HG02884 (cell line): Measurements from ENCODE around the gene FARP2.
"Not testable (repeated sequence)": the region's sequence is repeated elsewhere in the genome, so short reads cannot be mapped to it uniquely, and the experiment has no call there.

ENCODE experiments used
- ATAC-seq: cut with Tn5 transposase; IDR thresholded peaks from one replicate; pipeline ENCODE4 v1.9.1; 2021; ENCODE audit warnings: mild to moderate bottlenecking, moderate library complexity; ENCODE audit not compliant: unreplicated experiment

Gene FARP2

DNA sequence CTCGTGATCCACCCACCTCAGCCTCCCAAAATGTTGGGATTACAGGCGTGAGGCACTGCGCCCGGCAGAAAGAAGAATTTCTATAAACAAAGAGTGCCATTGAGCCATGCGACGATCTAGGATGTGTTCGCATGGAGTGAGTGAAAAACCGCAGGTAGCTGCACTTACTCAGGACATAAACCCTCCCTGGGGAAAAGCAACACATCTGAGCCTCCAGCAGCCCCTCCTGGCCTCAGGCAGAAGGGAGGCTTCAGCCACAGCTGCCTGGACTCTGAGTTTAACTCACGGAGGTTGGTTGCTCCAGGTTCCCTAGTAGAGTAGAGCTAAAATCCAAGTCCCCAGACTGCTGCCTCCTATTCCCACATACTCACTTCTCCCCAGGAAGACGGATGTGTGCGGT, 163.6 kb downstream of the FARP2 start:
- no peak for ATAC-seq

DNA sequence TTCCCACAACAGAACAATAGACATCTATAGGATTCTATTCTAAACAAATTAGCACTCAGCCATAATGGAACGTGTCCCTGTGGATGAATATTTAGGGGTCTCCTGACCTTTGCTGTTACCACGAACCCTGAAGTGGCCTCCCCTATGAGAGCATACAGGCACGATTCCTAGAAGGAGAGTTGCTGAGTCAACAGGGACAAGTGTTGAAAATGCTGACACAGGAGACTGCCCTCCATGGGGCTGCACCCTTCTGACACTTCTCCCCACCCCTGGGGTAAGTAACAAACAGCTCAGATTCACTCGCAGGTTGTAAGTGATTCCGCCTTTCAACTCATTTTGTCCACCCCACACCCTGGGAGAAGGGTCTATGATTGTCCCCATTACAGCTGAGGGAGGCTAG, 166.4 kb downstream of the FARP2 start:
- no peak for ATAC-seq

DNA sequence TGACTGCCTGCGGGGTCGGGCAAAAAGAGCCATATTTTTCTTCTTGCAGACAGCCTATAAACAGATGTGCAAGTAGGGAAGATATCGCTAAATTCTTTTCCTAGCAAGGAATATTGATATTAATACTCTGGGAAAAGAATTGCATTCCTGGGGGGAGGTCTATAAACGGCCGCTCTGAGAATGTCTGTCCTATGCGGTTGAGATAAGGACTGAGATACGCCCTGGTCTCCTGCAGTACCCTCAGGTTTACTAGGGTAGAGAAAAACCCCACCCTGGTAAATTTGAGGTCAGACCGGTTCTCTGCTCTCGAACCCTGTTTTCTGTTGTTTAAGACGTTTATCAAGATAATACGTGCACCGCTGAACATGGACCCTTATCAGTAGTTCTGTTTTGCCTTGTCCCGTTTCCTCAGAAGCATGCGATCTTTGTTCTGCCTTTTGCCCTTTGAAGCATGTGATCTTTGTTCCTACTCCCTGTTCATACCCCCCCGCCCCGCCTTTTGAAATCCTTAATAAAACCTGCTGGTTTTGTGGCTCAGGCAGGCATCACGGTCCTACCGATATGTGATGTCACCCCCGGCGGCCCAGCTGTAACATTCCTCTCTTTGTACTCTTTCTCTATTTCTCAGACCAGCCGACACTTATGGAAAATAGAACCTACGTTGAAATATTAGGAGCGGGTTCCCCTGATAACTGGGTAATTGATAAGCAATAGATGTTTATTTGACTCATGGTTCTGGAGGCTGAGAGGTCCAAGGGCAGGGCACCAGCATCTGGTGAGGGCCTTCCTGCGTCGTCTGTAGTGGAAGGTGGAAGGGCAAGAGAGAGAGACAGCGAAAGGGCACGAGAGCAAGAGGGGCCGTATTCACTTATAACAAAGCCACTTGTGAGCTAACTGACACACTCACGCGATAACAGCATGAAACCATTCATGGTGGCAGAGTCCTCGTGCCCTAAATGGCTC, 170.0 kb downstream of the FARP2 start:
- not testable (repeated sequence) for ATAC-seq

GRCh38 chr2:241530571-241530970, 174.5 kb downstream of the FARP2 start:
- no peak for ATAC-seq

- no peak for ATAC-seq
Observed at GRCh38 chr2:241531161-241531722, 175.2 kb downstream of the FARP2 start.

DNA sequence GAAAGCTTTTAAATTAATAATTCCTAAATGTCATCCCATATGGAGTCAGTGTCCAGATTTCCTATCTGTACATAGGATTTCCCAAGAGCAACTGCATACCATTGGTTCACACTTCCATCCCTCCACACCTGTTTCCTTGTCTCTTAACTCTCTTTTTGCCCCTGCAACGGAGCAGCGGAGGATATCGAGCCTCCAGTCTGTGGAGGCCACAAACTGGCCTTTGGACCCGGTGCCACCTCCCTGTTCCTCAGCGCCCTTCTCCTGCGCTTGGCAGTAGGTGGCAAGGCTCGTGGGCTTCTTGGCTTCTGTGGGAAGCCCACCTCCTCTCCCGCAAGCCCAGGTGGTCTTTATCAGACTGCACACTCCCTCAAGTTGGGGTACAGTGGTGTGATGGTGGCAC, 176.1 kb downstream of the FARP2 start:
- no peak for ATAC-seq

GRCh38 chr2:241532733-241533601, 176.9 kb downstream of the FARP2 start:
- no peak for ATAC-seq

DNA sequence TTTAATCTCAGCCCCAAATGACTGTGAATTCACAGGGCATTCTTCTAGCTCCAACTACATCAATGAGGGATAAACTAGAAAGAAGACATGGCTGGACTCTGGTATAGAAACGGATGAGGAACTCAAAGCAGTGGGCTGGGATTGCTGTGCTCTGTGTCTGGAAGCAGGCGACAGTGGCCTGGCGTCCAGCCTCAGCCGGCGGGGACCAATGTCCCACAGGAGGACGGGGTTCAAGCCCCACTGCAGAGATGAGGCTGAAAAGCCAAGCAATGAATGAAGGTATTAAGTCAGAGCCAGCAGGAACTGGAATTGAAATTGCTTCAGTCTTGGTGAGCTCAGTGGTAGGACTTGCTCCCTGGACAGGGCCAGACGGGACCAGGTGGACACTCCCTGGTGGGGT, 178.2 kb downstream of the FARP2 start:
- no peak for ATAC-seq

DNA sequence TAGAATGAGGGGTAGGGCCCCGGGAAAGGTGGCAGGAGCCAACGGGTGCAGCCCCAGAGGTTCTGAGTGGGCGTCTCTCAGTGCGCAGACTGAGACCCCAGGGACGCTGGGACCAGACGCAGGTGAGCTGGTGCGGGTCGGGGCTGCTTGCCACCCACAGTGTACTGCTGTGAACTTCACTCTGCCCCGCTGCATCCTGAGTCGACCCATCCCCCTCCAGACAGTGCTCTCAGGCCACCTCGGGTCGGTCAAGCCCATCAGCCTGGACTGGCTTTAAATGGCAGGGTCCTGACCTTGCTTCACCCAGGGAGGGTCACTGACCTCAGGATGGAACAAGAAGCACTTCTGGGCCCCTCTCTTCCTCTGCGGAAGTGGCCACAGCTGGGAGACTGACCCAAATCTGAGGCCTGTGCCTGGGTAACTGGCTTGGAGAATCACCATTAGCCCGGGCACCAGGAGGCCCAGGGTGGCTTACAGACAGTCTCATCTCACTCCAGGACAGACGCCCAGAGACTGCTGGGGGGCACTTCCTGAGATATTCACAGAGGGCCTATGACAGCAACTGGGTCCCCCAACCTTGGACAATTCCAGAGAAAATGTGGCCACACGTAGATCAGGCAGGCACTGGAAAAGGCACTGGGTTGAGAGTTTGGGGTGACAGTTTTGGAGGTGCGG, 178.8 kb downstream of the FARP2 start:
- ATAC-seq, result no peak

GRCh38 chr2:241535871-241536655, 180.0 kb downstream of the FARP2 start:
- no peak for ATAC-seq

GRCh38 chr2:241538838-241539615, 182.9 kb downstream of the FARP2 start:
- ATAC-seq, result no peak

DNA sequence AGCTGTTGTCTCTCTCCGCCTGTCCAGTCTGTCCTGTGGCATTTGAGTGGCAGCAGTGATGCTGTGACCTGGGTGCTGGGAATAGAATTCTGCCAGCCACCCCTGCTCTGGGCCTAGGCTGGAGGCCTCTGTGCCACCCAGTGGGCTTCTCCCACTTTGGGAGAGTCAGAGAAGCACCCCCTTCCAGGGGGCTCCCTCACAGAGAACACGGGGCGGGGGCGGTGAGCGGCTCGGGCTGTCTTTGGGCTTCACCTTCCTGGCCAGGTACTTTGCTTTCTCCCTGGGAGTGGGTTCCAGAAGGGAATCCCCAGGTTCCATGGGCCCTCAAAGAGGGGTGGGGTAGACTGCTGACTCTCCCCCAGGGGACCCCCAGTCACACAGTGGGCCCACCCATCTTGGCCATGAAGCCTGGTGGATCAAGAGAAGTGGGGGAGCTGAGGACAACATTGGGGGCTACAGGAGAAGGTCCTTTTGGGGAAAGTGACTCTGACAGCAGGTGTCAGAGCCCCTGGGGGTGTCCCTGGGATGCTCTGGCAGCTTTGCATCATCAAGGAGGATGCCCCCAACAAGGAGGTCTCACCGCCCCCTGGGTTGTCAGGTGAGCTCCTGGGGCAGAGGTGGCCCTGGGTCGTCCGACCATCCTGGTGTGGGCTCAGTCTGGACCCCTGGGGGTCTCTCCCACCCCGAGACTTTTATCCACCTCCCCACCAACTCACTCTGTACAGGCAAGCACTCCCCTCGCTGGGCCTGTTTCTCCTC, 183.7 kb downstream of the FARP2 start:
- ATAC-seq, result no peak

GRCh38 chr2:241540401-241540770, 184.3 kb downstream of the FARP2 start:
- no peak for ATAC-seq

DNA sequence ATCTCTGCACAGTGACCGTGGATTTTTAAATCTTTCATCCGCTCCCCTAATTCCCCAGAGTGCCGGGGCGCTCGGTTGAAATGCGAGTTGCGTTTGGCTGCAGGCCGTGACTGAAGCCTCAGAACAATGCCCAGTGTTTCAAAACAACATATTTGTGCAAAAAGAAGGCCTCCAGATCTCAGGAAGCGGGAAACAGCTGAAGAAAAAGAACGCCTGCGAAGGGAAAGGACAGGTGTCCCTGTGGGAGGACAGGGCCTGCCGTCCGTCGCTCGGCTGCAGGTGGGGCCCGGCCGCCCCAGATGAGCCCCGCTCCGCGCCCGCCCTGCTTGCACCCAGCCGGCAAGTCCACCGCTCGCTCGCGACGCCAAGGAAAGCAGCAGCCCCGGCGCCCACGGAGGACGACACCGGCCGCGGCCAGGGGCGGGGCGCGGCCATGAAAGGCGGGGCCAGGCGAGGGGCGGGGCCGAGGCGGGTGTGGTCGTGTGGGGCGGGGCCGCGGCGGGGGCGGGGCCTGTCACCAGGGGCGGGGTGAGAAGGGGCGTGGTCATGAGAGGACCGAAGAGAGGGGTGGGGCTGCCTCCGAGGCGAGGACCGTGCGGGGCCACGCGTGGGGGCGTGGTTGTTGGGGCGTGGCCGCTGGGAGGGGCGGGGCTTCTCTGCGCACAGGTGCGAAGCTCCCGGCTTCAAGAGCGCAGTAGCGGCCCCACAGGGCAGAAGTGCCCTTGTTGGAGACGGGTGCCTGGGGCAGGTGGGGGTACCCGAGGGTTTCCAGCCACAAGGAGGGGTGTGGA, 184.9 kb downstream of the FARP2 start:
- no peak for ATAC-seq

DNA sequence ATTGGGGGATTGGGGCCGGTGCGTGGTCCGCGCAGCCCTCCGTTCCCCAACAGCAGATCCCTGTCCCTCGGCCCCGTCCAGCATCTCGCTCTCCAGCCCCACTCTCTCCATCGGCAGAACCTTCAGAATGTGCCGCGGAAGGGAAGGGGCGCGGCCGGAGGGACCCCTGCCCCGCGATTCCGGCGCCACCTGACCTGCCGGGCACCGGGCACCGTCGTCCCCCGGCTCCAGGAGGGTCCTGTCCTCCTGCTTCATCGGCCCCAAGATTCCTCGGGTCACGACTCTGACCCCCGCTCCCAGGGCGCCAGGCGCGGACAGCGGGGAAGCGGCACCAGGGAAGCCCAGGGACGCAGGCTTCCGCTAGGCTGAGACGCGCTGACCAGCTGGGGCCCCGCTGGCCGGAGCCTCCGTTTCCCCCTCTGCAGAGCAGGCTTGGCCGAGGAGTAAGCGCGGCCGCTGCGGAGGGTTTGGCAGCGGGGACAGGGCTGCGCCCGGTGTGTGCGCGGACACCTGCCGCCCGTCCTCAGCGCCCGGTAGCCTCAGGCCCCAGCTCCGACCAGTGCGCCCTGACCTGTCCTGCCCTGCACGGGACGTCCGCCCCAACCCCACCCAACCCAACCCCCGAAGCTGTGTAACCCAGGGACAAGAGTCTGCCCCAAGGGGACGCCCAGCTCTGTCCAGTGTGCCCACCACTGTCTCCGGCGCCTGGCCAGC, 185.6 kb downstream of the FARP2 start:
- no peak for ATAC-seq

DNA sequence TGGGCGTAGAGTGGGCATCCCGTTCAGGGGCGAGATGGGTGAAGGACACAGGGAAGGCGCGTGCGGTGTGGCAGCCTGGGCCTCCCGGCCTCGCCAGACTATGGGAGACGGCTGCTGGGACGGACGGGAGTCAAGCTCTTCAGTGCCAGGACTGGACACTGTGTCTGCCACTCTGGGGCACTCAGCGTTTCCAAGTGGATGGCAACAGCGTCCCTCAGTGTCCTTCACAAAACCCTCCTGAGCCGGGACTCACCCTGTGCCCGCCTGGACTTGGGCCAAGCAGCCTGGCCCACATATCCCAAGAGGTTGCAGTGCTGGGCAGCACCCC, 186.2 kb downstream of the FARP2 start:
- ATAC-seq, result no peak
